Endothelial cell of hepatic sinusoid (primary cell): ENCODE measurements around the gene GNPAT.

ENCODE experiments used
- in situ Hi-C: cut with HindIII; loops from 2 replicates; pipeline ENCODE4 v1.10.0; 2017; ENCODE audit warnings: low sequenced_read_pairs

GNPAT gene

GRCh38 chr1:231240883-231241735 is at the start of gene GNPAT:
Gene GNPAT (plus strand): TSS chr1:231241212. CDS start chr1:231241379, 167 bp downstream.
- in situ Hi-C loops, result no loop called here

- in situ Hi-C loops, result no loop called here
Observed at GRCh38 chr1:231192620-231193163, 48.3 kb upstream of the GNPAT start.

- in situ Hi-C loops, result no loop called here
Observed at GRCh38 chr1:231193710-231194340, 47.2 kb upstream of the GNPAT start.

- in situ Hi-C loops, result no loop called here
Observed at GRCh38 chr1:231194476-231194842, 46.6 kb upstream of the GNPAT start.

GRCh38 chr1:231194843-231195516 is 46.0 kb upstream of the GNPAT start:
- in situ Hi-C loops, result loop anchor here (5.0 kb wide), 2 partner anchors 43 to 183 kb away; no protein-coding TSS in a partner anchor

- in situ Hi-C loops, result loop anchor here (5.0 kb wide), 2 partner anchors 44 to 184 kb away; no protein-coding TSS in a partner anchor
Observed at GRCh38 chr1:231196307-231196706, 44.7 kb upstream of the GNPAT start.

- in situ Hi-C loops, result loop anchor here (5.0 kb wide), 2 partner anchors 44 to 184 kb away; no protein-coding TSS in a partner anchor
Observed at GRCh38 chr1:231196728-231197127, 44.3 kb upstream of the GNPAT start.

GRCh38 chr1:231199868-231200267 is 41.1 kb upstream of the GNPAT start:
- in situ Hi-C loops, result loop anchor here (5.0 kb wide), 2 partner anchors 48 to 188 kb away; no protein-coding TSS in a partner anchor

GRCh38 chr1:231200388-231201031 is 40.5 kb upstream of the GNPAT start:
- in situ Hi-C loops, result no loop called here

GRCh38 chr1:231201375-231201978 is 39.5 kb upstream of the GNPAT start:
- in situ Hi-C loops, result no loop called here

GRCh38 chr1:231201979-231202633 is 38.9 kb upstream of the GNPAT start:
- in situ Hi-C loops, result no loop called here

- in situ Hi-C loops, result no loop called here
Observed at GRCh38 chr1:231203259-231204057, 37.6 kb upstream of the GNPAT start.

- in situ Hi-C loops, result no loop called here
Observed at GRCh38 chr1:231206856-231207255, 34.2 kb upstream of the GNPAT start.

GRCh38 chr1:231207437-231207836 is 33.6 kb upstream of the GNPAT start:
- in situ Hi-C loops, result no loop called here

- in situ Hi-C loops, result no loop called here
Observed at GRCh38 chr1:231208980-231209379, 32.0 kb upstream of the GNPAT start.

- in situ Hi-C loops, result no loop called here
Observed at GRCh38 chr1:231209531-231209930, 31.5 kb upstream of the GNPAT start.

GRCh38 chr1:231210126-231210525 is 30.9 kb upstream of the GNPAT start:
- in situ Hi-C loops, result no loop called here

GRCh38 chr1:231211005-231211857 is 29.8 kb upstream of the GNPAT start:
- in situ Hi-C loops, result no loop called here
